Amniotic epithelial cell (primary cell): ENCODE measurements around the gene MASP2.
"Not testable (repeated sequence)": the region's sequence is repeated elsewhere in the genome, so short reads cannot be mapped to it uniquely, and the experiment has no call there.

Experiments used
- DNase-seq: peaks from one replicate; pipeline ENCODE4 v3.0.0-alpha.2; 2010; ENCODE audit warnings: low read depth

Gene MASP2

GRCh38 chr1:11058595-11059154 lies 11.6 kb upstream of the MASP2 start:
- DNase-seq = no peak

GRCh38 chr1:11058026-11058425 lies 11.0 kb upstream of the MASP2 start:
- no peak for DNase-seq

GRCh38 chr1:11057477-11057876 lies 10.4 kb upstream of the MASP2 start:
- DNase-seq = no peak

- no peak for DNase-seq
Observed at GRCh38 chr1:11056504-11056903, 9.5 kb upstream of the MASP2 start.

- no peak for DNase-seq
Observed at GRCh38 chr1:11055676-11056075, 8.6 kb upstream of the MASP2 start.

- DNase-seq = no peak
Observed at GRCh38 chr1:11054666-11055065, 7.6 kb upstream of the MASP2 start.

- no peak for DNase-seq
Observed at GRCh38 chr1:11054181-11054580, 7.1 kb upstream of the MASP2 start.

- DNase-seq = peak; percentile 21
Observed at GRCh38 chr1:11053758-11054137, 6.7 kb upstream of the MASP2 start.

GRCh38 chr1:11052839-11053757 lies 6.1 kb upstream of the MASP2 start:
- DNase-seq = no peak

- no peak for DNase-seq
Observed at GRCh38 chr1:11051781-11052511, 4.9 kb upstream of the MASP2 start.

GRCh38 chr1:11051121-11051520 lies 4.1 kb upstream of the MASP2 start:
- not testable (repeated sequence) for DNase-seq

GRCh38 chr1:11046270-11046566 lies 821 bp downstream of the MASP2 start:
- no peak for DNase-seq

GRCh38 chr1:11045428-11046269 lies 1.4 kb downstream of the MASP2 start:
- DNase-seq = no peak

- DNase-seq = no peak
Observed at GRCh38 chr1:11044849-11045427, 2.1 kb downstream of the MASP2 start.

- no peak for DNase-seq
Observed at GRCh38 chr1:11044086-11044848, 2.8 kb downstream of the MASP2 start.

GRCh38 chr1:11042995-11043874 lies 3.8 kb downstream of the MASP2 start:
- no peak for DNase-seq

- DNase-seq = no peak
Observed at GRCh38 chr1:11042065-11042464, 5.0 kb downstream of the MASP2 start.

GRCh38 chr1:11041048-11041447 lies 6.0 kb downstream of the MASP2 start:
- no peak for DNase-seq

GRCh38 chr1:11040105-11040429 lies 7.0 kb downstream of the MASP2 start:
- DNase-seq = not testable (repeated sequence)
